Measurements from ENCODE around the gene RHCG. TPM values are rescaled to one million over a fixed set of nuclear protein-coding genes. Genes with fewer than 3 reads are reported as not detected.

RHCG gene
- total RNA-seq, 1 donor from 2014 or later: not detected

DNA sequence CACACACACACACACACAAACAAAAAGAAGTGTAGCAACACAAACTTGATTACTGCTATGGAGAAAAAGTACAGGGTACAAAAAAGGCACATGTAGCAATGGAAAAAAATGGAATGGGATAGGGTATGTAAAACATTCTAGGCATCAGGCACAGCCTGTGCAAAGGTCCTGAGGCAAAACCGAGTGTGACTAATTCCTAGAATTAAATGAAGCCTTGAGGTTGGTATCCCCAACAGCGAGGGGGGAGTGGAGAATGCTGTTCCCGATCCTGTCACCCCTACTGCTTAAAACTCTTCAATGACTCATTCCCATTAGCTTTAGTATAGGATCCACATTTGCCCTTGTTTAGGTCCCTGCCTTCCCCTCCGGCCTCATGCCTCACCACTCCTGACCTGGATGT, 37.9 kb downstream of the RHCG start:
- ChIA-PET CTCF (no interaction called here), POLR2A (no interaction called here)
- ATAC-seq (ENCODE audit: low read depth): no peak
- no peak for DNase-seq
- intact Hi-C loops (cut with micrococcal nuclease): no loop called here
- H3K27me3 Mint-ChIP-seq: peaks cover 16% of the 10 kb centered on the region
- H3K36me3 Mint-ChIP-seq (ENCODE audit: low read depth): no peaks in the 10 kb centered on the region
- H3K4me3 Mint-ChIP-seq: no peak overlapping the region
- peaks cover 7% of the 10 kb centered on the region for H3K9me3 Mint-ChIP-seq
- TF ChIP-seq, protein P1, sequence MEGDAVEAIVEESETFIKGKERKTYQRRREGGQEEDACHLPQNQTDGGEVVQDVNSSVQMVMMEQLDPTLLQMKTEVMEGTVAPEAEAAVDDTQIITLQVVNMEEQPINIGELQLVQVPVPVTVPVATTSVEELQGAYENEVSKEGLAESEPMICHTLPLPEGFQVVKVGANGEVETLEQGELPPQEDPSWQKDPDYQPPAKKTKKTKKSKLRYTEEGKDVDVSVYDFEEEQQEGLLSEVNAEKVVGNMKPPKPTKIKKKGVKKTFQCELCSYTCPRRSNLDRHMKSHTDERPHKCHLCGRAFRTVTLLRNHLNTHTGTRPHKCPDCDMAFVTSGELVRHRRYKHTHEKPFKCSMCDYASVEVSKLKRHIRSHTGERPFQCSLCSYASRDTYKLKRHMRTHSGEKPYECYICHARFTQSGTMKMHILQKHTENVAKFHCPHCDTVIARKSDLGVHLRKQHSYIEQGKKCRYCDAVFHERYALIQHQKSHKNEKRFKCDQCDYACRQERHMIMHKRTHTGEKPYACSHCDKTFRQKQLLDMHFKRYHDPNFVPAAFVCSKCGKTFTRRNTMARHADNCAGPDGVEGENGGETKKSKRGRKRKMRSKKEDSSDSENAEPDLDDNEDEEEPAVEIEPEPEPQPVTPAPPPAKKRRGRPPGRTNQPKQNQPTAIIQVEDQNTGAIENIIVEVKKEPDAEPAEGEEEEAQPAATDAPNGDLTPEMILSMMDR (IDR thresholded peaks at IDR 0.05): no peak
- H3K27ac Mint-ChIP-seq: no peak overlapping the region
- no peaks in the 10 kb centered on the region for H3K4me1 Mint-ChIP-seq

DNA sequence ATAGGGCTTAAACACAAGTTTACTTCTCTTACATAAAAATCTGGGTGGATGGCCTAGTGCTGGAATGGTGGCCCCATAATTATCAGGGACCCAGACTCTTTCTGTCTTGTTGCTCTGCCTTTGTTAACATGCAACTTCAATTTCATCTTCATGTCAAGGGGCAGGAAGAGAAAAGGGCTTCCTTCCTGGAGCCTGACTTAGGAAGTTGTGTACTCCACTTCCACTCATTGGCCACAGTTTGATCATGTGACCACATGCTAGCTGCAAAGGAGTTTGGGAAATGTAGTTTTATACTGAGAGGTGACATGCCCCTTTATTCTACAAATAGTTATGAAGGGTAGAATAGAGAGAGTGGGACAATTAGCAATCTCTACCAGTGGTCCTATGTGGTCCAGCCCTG, 39.3 kb downstream of the RHCG start:
- ATAC-seq (ENCODE audit: low read depth) (no peak), DNase-seq (no peak)
- Mint-ChIP-seq H3K9me3 (peaks cover 7% of the 10 kb centered on the region), H3K4me3 (no peak overlapping the region), H3K27me3 (peaks cover 22% of the 10 kb centered on the region), H3K4me1 (no peaks in the 10 kb centered on the region), H3K36me3 (ENCODE audit: low read depth) (no peaks in the 10 kb centered on the region), H3K27ac (no peak overlapping the region)
- ChIA-PET CTCF (no interaction called here), POLR2A (no interaction called here)
- intact Hi-C loops (cut with micrococcal nuclease): no loop called here
- TF ChIP-seq, protein P1 (IDR thresholded peaks at IDR 0.05): no peak

DNA sequence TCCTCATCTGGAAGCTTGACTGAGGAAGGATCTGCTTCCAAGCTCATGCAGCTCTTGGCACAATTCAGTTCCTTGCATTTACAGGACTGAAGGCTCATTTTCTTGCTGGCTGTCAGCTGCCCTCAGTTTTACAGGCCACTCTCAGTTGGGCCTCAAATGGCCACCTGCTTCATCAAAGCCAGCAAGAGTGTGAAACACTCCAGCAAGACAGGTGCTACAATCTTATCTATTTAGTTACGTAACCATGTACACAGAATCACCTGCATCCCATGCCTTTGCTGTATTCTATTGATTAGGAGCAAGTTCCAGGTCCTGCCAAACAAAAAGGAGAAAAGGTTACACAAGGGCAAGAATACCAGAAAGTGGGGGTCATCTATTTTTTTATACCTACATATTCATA, 40.8 kb downstream of the RHCG start:
- H3K27me3 Mint-ChIP-seq: peaks cover 26% of the 10 kb centered on the region
- intact Hi-C loops (cut with micrococcal nuclease): no loop called here
- DNase-seq: no peak
- TF ChIP-seq, protein P1 (IDR thresholded peaks at IDR 0.05): no peak
- POLR2A ChIA-PET: no interaction called here
- H3K27ac Mint-ChIP-seq: no peak overlapping the region
- no peaks in the 10 kb centered on the region for H3K4me1 Mint-ChIP-seq
- CTCF ChIA-PET: interaction anchor here (1.1 to 1.2 kb wide), 2 partner anchors 13 to 17 kb away, joined by 3 to 5 read pairs; no protein-coding TSS in a partner anchor
- ATAC-seq (ENCODE audit: low read depth): no peak
- H3K4me3 Mint-ChIP-seq: no peak overlapping the region
- no peaks in the 10 kb centered on the region for H3K36me3 Mint-ChIP-seq (ENCODE audit: low read depth)
- H3K9me3 Mint-ChIP-seq: peaks cover 7% of the 10 kb centered on the region

DNA sequence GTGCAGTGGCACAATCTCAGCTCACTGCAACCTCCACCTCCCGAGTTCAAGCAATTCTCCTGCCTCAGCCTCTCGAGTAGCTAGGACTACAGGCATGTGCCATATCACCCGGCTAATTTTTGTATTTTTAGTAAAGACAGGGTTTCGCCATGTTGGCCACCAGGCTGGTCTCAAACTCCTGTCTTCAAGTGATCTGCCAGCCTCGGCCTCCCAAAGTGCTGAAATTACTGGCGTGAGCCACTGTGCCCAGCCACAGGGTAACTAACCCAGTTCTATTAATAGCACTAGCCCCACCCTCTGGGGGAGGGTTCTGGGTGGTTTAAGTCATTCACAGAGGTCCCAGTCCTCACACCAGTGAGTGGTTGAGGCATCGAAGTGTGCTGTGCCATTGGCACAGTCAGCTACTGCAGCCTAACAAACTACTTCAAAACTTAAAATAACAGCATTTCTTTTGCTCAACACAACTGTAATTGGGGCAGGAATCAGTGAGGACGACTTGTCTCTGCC, 44.0 kb downstream of the RHCG start:
- no peak for ATAC-seq (ENCODE audit: low read depth)
- H3K36me3 Mint-ChIP-seq (ENCODE audit: low read depth): no peaks in the 10 kb centered on the region
- TF ChIP-seq, protein P1 (IDR thresholded peaks at IDR 0.05): no peak
- peaks cover 7% of the 10 kb centered on the region for H3K9me3 Mint-ChIP-seq
- intact Hi-C loops (cut with micrococcal nuclease): no loop called here
- no peak overlapping the region for H3K27ac Mint-ChIP-seq
- peaks cover 35% of the 10 kb centered on the region for H3K27me3 Mint-ChIP-seq
- H3K4me1 Mint-ChIP-seq: no peaks in the 10 kb centered on the region
- CTCF ChIA-PET: no interaction called here
- POLR2A ChIA-PET: no interaction called here
- H3K4me3 Mint-ChIP-seq: no peak overlapping the region
- DNase-seq: no peak

DNA sequence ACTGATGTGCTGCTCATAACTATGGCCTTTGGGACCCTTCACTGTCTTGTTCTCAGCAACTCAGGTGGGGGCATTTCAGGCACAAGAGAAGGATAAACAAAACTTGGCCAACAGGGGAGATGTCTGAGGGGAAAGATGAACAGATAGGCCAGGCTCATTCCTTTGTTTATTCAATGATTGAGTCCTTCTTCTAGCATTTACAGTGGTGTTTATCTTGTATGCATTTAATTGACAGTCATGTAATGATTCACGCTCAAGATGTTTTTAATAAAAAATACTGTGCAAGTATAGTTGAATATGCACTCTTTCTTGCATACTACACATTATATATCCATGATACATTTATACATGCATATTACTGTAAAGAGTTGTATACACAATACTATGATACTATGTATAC, 44.5 kb downstream of the RHCG start:
- H3K36me3 Mint-ChIP-seq (ENCODE audit: low read depth): no peaks in the 10 kb centered on the region
- no peak overlapping the region for H3K4me3 Mint-ChIP-seq
- H3K4me1 Mint-ChIP-seq: no peaks in the 10 kb centered on the region
- H3K27ac Mint-ChIP-seq: no peak overlapping the region
- TF ChIP-seq, protein P1 (IDR thresholded peaks at IDR 0.05): no peak
- ChIA-PET POLR2A (no interaction called here), CTCF (no interaction called here)
- DNase-seq (no peak), ATAC-seq (ENCODE audit: low read depth) (no peak)
- H3K9me3 Mint-ChIP-seq: peaks cover 4% of the 10 kb centered on the region
- peaks cover 37% of the 10 kb centered on the region for H3K27me3 Mint-ChIP-seq
- intact Hi-C loops (cut with micrococcal nuclease): no loop called here

All from activated B cell treated with CpG ODN at 0.5 μM for 24 hours (primary cell).